Measurements from ENCODE around the gene GHDC. TPM values are rescaled to one million over a fixed set of nuclear protein-coding genes. Genes with fewer than 3 reads are reported as not detected.

The GHDC gene
- total and polyA plus RNA-seq, 2 donors (not counting 3 experiments of a cell fraction or from before 2014, with no cell fraction given), result 9.8 to 11.2 TPM

DNA sequence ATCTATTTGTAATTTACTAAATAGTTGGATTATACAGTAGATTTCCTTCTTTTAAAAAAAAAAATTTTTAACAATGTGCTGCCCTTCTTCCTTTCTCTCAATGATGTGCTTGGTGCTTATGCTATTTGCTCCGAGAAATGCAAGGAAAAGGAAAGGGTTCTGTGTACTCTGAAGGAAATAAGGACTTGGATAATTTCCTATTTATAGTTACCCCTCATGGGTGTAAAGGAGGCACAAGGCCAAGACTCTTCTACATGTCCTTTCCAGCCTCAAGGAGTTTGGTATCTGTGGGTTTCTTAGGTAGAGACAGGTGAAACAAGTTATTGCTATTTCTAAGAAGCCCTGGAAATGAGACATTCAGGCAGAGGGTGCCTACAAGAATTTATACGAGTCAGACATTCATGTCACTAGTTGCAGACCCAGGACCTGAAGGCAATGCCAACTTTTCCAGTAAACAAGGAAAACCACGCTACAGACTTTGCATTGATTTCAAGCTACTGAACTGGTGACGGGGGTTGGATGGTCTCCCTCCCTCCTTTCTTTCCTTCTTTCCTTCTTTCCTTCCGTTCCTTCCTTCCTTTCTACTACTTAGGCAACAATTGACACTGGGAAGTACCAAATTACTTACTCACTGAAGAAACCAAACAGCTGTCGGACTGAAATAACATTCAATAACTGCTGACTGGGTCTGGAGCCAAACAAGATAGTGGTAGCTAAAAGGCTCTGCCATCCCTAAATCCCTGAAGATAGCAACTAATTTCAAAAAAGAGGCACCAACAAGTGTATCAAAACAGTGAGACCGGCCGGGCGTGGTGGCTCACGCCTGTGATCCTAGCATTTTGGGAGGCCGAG lies 33.8 kb upstream of the GHDC start:
- intact Hi-C loops (cut with micrococcal nuclease), result no loop called here
- Histone ChIP-seq H3K4me2 (ENCODE audit: insufficient read depth, low read length) (peak overlapping the region; percentile 58), H3K4me3 (replicated peaks in 1 of 3; ENCODE audit: insufficient read depth in 1 of 3, low read depth in 1 of 3, low read length in 3 of 3) (no peak overlapping the region), H3K27me3 (ENCODE audit: control insufficient read depth in 2 of 2, insufficient read depth in 2 of 2, low read length in 2 of 2) (no peaks in the 10 kb centered on the region), H4K20me1 (replicated peaks; ENCODE audit: control insufficient read depth, extremely low read depth, insufficient read depth, low read length) (no peaks in the 10 kb centered on the region), H3K79me2 (ENCODE audit: control insufficient read depth, insufficient read depth, low read length) (peaks cover 2% of the 10 kb centered on the region), H3K9me1 (replicated peaks; ENCODE audit: control insufficient read depth, extremely low read depth, insufficient read depth, low read length) (no peaks in the 10 kb centered on the region), H2AFZ (ENCODE audit: low read depth, low read length) (no peak overlapping the region), H3K9me3 (replicated peaks; ENCODE audit: control insufficient read depth, insufficient read depth, low read length) (no peaks in the 10 kb centered on the region), H3K36me3 (ENCODE audit: control insufficient read depth in 2 of 2, extremely low read depth in 1 of 2, insufficient read depth in 2 of 2, low read length in 2 of 2) (peaks cover 5 to 15% of the 10 kb centered on the region in 2 experiments), H3K9ac (replicated peaks; ENCODE audit: extremely low read depth, insufficient read depth, low read length) (no peak overlapping the region), H3K4me1 (ENCODE audit: control insufficient read depth, extremely low read depth, insufficient read depth, low read length) (peaks cover 17% of the 10 kb centered on the region), H3K27ac (ENCODE audit: insufficient read depth, low read depth, low read length) (peak overlapping the region; percentile 14)
- no peak for TF ChIP-seq POLR2AphosphoS5 (IDR thresholded peaks at IDR 0.05; ENCODE audit: insufficient read depth, low read depth, low read length)
- TF ChIP-seq EZH2 (IDR thresholded peaks at IDR 0.05; ENCODE audit: borderline replicate concordance, low read depth, low read length, severe bottlenecking), result no peak
- TF ChIP-seq POLR2A (IDR thresholded peaks at IDR 0.05; ENCODE audit: low read depth, low read length), result no peak
- TF ChIP-seq FOS (IDR thresholded peaks at IDR 0.05; ENCODE audit: borderline replicate concordance, insufficient read depth, low read length), result no peak
- TF ChIP-seq GATA2 (IDR thresholded peaks at IDR 0.05; ENCODE audit: insufficient read depth, insufficient read length, low read depth, low read length), result no peak
- no peak for TF ChIP-seq MYC (IDR thresholded peaks at IDR 0.05; ENCODE audit: low read depth, low read length)
- TF ChIP-seq, protein P1, sequence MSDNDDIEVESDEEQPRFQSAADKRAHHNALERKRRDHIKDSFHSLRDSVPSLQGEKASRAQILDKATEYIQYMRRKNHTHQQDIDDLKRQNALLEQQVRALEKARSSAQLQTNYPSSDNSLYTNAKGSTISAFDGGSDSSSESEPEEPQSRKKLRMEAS (IDR thresholded peaks at IDR 0.05; ENCODE audit: insufficient read depth, insufficient read length), result no peak
- TF ChIP-seq, protein P2, sequence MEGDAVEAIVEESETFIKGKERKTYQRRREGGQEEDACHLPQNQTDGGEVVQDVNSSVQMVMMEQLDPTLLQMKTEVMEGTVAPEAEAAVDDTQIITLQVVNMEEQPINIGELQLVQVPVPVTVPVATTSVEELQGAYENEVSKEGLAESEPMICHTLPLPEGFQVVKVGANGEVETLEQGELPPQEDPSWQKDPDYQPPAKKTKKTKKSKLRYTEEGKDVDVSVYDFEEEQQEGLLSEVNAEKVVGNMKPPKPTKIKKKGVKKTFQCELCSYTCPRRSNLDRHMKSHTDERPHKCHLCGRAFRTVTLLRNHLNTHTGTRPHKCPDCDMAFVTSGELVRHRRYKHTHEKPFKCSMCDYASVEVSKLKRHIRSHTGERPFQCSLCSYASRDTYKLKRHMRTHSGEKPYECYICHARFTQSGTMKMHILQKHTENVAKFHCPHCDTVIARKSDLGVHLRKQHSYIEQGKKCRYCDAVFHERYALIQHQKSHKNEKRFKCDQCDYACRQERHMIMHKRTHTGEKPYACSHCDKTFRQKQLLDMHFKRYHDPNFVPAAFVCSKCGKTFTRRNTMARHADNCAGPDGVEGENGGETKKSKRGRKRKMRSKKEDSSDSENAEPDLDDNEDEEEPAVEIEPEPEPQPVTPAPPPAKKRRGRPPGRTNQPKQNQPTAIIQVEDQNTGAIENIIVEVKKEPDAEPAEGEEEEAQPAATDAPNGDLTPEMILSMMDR (IDR thresholded peaks at IDR 0.05; ENCODE audit: extremely low read depth in 1 of 2, insufficient read depth in 1 of 2, low read depth in 1 of 2, low read length in 2 of 2), result no peak
- TF ChIP-seq JUN (IDR thresholded peaks at IDR 0.05; ENCODE audit: borderline replicate concordance, insufficient read depth, insufficient read length, low read depth), result no peak
- peak; percentile 73 for FAIRE-seq
- CTCF ChIA-PET, result interaction anchor here (0.7 to 2.0 kb wide), 2 partner anchors 18 to 23 kb away, joined by 3 to 7 read pairs; no protein-coding TSS in a partner anchor
- POLR2A ChIA-PET, result no interaction called here
- dilution Hi-C loops (cut with MboI; ENCODE audit: extremely low pct_ligation_motif_present, low sequenced_read_pairs), result no loop called here
- no TSS peak for BruUV-seq (replicated peaks)
- DNase-seq (ENCODE audit: low read depth, low spot score), result peak; percentile 64

Measured in endothelial cell of umbilical vein (primary cell).